ENCODE results near the gene RHOV.

RHOV gene, protein sequence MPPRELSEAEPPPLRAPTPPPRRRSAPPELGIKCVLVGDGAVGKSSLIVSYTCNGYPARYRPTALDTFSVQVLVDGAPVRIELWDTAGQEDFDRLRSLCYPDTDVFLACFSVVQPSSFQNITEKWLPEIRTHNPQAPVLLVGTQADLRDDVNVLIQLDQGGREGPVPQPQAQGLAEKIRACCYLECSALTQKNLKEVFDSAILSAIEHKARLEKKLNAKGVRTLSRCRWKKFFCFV

DNA sequence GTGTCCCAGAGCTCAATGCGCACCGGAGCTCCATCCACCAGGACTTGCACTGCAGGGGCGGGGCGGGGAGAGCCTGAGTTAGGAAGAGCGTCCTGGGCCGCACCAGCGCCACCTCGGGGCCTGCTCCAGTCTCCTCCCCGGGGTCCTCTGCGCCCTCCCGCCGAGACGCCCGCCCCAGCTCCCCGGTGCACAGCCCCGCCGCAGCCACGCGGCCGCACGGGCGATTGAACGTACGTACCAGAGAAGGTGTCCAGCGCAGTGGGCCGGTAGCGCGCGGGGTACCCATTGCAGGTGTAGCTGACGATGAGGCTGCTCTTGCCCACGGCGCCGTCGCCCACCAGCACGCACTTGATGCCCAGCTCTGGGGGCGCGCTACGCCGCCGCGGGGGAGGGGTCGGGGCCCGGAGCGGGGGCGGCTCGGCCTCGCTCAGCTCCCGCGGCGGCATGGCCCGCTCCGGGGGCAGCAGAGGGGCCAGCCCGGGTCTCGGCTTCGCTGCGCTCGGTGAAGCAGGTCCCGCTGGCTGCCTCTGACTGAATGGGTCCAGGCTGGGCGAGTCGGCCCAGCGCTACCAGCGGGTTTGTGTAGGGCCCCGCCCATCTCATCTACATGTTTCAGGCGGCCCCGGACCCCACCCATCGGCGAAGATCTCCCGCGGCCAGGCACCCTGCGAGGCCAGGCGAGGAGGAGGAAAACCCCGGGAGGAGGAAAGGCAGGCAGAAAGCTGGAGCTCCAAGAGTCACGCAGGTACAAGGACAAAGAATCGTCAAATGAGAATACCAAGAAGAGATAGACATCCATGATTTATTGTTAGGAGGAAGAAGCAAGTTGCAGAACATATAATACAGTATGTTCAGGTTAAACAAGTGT lies at the start of gene RHOV:
TSS of gene RHOV (minus strand) at position 541 of the 868 bp plus-strand sequence. CDS start at position 446, 95 bp downstream.
- DNase-seq: peak in 1 of 2 donors; percentile 30

DNA sequence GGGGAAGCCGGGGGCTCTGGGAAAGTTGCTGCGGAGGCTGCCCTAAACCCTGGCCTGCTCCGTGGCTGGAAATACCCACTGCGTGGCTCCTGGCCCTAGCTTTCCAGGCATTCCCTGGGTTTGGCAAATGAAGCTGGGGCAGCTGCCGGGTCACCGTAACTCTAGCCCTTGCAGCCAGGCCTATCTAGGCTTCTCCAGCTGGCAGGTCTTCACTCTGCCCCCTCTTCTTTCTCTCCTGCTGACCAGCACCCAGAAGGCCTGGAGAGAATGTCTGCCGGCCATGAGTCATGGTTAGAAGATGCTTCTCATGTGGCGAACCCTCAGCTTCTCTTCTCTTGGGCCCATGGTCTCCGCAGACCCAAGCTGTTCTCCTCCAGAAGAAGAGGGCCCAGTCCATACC lies 49.5 kb upstream of the RHOV start:
- DNase-seq: no peak

DNA sequence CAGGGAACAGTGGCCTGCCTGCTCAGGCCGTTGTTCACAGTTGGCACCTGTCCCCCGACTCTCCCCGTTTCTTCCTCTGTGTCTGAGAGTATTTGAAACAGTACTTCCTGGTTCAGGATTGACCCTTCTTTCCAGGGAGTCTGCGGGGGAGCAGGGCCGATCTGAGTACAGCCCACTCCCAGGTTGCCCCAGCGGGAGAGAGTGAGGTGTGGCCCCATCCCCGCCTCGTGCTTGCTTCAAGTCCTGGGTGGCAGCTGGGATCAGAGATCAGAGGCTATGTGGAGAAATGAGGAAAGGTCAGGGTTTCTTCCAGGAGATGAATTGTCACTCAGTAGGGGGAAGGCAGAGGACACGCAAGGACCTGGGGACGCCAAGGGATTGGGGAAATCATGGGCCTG lies 48.6 kb upstream of the RHOV start:
- DNase-seq: no peak

DNA sequence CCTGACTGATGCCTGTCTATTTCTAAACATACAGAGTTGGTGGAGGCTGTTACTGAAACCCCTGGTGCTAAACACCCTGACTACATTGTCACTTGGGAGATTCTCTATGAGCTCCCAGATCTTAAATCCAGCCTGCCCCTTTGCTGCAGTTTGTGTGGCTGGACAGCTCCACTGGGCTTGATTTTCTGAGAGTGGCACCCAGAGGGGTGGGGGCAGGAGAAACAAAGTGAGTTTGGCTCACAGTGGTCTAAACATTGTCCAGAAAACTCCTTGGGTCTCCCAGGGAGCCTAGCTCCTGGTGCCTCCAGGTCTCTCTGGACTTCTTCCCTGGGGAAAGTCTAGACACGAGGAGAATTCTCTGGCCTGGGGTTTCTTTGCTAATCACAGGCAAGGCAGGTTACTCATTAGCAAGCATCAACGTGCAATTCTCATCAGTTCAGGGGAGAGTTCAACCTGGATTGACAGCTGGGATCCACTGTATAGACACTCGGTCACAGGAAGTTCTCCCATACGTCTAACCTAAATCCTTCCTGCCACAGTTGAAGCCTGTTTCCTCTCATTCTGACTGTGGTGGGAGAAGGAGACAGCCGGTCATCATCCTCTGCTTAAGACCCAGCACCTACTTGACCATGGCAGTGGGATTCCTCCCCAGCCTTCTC lies 48.0 kb upstream of the RHOV start:
- DNase-seq: no peak

DNA sequence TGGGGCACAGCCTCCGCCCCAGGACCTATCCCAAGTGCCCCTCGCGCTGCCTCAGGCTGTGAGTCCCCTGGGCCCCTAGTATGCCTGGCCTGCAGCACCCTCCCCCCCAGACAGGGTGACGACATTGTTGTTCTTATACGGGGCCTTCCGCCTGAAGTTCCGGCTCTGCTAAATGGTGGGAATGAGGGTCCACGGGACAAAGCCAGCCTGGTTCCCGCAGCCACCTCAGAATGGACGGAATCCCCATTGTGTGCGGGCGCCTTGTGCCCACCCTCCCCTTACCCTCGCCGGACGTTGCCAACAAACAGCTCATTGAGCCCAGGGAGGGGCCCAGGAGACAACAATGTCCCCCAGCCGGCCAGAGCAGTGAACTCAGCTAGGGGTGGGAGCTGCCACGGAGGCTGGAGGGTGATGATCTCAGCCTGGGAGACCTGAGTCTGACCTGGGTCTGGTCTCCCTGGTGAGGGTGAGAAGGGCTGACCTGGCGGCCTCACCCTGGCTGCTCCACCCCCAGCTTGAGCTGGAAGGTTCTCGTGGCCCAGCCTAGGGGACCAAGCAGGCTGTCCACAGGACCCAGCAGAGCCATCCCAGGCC lies 44.9 kb upstream of the RHOV start:
- DNase-seq: no peak

DNA sequence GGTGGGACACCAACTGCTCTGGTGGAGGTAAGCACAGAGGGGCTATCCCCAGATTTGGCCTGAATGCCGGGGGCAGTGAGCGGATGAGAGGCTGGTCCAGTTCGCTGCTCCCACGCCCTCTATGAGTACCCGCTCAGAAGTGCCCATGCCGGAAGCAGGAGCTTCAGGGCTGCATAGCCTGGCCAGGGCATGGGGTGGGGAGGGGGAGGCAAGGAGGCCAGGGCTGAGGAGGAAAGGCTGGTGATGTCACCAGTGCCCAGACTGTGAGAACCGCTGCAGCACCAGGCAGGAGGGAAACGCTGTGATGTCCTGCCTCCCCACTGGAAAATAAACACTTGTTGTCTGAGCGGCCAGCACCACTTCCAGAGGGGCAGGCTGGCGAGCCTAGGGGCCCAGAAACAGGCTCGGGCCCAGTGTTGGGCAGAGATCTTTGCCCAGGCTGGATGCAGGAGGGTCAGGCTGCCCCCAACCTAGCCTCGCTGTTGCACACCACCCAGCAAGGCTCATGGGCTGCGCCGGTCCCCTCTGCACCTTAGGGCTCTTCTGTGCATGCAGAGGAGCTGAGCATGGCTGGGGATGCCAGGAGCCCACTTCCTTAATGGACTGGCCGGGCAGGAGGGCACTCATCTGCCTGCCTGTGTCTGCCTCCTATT lies 44.2 kb upstream of the RHOV start:
- DNase-seq: no peak

DNA sequence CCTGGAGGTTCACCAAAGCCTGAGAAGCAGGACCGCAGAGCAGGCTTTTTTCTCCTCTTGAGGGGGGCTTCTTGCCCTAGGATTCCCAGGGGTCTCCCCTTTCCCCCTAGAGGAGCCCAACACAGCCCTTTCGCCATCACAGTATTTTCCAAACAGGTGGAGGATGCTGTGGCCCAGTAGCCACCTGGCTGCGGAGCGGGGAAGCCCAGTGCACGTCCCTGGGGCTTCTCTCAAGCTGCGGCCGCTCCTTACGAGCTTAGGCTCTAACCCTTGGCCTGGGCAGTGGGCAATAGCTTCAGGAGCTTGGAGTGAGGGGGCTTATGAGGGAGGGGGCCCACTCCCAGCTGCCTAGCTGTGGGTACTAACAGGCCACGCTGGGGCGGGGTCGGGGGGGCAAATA lies 43.6 kb upstream of the RHOV start:
- no peak for DNase-seq

DNA sequence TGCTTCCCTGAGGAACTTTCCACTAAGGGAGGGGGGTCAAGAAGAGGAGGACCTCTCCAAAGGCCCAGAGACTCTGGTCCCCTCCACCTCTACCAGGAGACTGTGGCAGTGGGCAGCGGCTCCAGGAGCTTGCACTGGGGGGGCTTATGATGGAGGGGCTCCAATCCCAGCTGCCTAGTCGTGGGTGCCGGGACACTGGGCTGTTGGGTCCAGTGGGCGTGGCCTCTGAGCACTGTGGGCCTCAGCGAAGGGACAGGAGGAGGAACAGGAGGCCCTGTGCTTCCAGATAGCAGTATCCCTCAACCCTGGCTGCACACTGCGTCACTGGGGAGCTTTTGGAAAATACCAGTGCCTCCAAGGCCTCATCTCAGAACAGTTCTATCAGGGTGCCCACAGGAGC lies 41.6 kb upstream of the RHOV start:
- DNase-seq: no peak

DNA sequence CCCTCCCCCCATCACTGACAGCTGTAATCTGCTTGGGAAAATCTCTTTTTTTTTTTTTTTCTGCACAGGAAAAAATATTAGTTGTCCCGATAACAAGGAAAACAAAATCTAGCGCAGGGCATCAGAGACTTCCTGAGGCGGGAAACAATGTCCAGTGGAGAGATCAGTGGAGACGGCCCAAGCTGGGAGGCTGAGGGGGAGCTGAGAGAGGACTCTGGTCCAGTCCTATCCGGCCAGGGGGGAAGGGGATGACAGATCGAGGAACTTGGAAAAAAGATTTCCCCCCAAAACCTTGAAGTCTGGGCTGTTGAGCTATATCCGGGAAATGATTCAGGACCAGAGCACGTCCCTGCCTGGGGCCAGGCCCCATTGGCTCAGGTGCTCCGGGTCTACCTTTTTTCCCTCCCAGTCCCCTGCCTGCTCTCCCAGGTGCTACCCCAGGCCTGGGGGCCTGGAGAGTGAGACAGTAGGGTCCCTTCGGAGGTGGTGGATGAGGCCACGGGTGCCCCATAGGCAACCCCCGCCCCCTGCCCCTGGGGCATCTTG lies 41.2 kb upstream of the RHOV start:
- no peak for DNase-seq

DNA sequence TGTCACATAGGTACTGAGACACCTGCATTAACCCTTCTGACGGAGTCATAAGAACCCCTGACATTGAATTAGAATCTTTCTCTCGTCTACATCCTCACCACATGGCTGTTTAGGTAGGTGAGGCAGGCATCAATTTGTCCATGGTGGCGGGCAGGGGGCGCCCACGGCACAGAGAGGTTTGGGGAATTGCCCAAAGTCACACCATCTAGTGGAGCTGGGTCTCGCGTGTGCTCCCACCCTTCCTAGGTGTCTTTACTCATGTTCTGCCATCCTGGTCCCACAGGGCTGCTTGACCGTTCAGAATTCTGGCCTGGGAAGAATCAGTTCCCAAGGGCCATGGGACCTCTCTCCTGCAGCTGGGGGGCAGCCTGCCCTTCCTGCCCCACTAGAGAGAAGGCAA lies 40.5 kb upstream of the RHOV start:
- no peak for DNase-seq

DNA sequence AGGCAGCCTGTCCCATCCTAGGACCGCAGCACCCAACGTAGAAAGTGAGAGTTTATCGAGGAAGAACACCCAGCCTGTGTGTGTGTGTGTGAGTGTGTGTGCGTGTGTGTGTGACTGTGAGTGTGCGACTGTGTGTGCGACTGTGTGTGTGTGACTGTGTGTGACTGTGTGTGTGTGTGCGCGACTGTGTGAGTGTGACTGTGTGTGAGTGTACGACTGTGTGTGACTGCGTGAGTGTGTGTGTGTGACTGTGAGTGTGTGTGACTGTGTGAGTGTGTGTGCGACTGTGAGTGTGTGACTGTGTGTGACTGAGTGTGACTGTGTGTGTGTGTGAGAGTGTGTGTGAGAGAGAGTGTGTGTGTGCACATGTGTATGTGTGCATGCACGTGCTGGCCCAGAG lies 40.0 kb upstream of the RHOV start:
- no peak for DNase-seq

DNA sequence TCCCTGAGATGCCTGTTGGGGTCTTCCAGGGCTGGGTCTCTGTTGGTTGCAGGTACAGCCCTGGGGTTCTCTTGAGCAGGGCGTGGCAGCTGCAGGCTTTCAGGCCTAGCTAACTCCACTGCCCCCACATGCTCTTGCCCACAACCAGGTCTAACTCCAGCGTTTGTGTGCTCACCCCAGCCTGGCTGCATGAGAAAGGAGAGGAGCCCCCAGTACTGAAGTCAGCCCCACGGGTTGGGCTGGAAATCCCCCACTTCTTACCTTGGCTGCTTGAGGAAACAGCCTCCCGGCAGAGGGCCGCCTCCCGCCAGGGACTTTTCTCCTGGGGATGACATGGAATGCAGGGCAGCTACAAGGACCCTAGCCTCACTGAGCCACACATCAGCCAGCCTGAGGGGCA lies 38.4 kb upstream of the RHOV start:
- DNase-seq: no peak

DNA sequence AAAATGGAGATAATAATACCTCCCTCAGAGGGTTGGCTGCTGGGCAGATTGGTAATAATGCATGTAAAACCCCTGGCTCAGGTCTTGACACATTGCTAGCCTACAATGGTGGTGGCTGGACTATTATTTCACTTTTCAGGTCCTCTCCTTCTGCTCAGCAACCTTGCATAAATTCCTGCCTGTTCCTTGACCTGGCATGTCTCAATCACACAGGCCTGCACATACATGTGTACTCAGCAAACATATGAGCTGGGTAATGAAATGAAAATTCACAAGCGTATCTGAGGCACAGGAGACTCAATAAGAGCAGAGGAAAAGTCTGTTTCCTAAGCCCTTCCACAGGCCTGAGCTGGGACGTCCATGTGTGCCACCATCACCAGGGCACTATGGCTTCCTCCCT lies 37.7 kb upstream of the RHOV start:
- DNase-seq: no peak

DNA sequence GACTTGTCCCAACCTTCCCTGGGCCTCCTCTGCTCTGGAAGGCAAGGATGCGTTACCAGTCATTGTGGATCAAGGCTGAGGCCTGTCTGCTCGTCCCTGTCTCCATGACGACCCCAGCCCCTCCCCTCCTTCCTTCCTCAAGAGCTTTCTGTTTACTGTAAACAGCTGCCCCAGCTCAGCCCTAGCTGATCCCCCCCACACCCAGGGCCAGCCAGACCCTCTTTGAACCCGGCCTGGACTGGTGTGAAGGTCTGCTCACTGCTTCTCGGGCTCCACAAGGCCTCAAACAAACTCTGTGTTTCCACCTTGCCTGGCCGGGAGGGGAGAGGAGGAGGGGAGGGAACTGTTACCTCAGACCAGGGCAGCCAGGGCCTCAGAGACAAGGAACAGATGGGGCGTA lies 37.1 kb upstream of the RHOV start:
- DNase-seq: no peak

DNA sequence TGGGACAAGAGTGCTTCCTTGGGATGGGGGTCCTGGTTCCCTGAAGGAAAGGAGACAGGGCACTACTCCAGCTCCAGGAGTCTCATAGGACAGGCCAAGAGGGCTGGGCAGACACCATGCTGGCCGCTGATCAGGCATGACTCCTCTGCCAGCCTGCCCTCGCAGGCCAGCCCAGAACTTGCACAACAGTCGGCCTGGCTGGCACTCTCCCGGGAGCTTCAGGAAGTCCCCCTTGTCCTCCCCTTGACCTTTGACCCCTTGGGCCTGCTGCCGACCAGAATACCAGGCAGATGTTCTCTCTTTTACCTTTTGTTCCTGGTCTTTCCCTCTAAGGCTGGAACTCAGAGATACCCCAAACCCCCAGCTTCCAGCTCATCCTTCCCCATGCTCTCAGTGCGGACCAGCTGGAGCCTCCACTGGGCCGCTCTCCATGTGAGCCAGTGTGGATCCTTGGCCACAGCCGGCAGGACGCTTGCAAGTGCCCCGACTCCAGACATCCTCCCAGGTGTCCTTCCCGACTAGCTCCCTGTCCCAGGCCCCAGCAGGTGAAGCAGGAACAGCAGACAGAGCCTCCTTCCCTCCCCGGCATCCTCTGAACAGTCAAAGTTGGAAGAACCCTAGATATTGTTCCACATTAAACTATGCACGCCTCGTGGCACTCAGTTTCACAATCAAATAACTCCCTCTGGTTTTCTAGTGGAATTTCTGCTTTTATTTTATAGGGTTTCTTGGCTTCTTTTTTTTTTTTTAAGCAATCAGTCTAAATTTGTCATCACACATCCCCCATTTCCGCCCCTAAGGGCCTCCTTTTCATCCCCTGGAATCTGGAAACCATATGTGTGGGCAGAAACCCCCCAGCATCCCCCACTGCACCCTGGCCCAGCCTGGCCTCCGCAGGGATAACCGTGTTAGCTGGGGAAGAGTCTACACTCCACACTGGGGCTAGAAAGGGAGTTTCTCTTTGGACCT lies 35.9 kb upstream of the RHOV start:
- no peak for DNase-seq

DNA sequence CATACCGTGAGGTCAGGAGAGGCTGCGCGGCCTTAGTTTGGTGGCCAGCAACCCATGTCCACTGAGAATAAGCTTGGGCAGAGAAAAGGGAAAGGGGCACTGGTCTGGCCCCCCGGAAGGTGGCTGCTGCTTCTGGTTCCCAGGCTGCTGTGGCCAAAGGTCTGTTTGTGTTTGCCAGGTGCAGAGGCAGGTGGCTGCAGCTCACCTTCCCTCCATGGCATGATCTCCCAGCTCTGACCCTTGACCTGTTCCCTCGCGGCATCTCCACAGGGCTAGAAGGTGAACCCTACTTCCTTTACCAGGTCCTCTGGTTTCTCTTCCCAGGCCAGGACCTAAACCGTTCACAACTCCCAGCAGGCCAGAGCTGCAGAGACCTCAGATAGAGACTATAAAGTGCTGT lies 34.1 kb upstream of the RHOV start:
- DNase-seq: no peak

DNA sequence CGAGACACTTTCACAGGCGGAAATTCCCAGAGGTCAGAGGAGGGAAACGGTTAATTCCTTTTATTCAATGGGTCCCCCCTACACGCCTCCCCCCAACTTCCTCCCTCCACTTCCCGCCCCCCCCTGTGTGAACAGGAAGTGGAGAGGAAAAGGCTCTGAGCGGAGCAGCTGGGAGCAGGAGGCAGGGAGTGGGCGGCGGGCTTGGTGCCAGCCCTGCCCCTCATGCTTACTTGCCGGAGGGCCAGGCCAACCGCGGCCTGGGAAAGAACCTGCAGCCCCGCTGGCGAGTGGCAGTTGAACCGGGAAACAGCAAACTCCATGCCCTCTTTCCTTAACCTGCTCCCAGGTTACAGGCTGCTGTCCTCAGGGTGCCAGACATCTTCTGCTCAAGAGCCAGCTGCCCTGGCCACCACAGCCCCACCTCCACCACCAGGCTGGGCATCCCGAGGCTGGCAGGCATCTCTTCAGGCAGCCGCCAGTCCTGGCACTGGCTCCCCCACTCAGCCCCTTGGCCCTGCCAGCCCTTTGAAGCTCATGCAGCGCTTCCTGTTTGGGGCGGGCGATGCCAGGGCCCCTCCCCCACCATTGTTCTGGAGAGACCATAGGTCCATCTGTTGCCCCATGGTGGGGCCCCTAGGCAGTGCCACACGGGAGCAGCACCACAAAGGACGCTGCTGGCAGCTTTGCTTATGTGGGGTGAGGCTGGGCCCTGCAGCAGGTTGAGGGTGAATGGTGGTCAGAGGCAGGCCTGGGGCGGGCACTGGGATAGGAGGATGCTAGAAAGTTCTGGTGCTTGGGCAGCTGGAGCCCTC lies 33.2 kb upstream of the RHOV start:
- DNase-seq: no peak

DNA sequence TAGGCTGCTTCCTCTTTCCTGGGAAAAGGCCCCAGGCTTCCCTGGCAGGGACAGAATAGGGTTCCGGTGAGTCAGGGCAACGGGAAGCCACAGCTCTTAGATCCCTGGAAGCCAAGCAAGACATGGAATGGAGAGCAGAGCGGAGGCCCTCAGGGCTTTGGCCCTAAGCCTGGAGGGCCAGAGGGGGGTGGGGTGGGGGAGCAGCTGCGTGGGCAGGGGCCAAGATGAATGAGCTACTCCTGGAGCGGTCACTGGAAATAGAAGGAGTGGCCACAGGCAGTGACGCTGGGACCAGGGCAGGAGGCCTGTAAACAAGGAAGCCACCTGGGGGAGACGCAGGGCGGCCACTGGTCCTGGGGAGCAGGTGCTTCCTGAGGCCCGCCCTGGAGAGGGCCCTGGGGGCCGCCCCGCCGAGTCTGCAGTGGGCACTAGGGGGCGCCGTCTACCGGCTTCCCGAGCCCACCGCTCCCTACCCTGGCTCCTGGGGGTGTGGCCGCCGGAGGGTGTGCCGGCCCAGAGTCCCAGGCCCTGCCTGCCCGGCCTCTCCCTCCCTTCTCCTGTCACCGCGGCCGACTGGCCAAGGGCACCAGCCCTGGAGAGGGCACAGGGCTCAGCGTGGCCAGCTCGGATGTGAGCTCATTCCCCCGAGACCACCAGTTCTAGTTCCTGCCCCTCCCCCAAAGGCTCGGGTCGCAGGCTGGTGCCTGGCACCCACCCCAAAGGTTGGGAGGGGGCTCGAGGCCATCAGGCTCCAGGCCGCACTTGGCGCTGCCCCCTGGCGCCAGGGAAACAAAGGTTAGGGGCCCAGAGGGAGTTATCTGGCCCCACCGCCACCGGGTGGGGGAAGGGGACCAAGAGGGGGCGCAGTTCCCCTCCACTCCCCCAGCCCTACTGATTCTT lies 32.3 kb upstream of the RHOV start:
- DNase-seq: peak; percentile 33 to 53

DNA sequence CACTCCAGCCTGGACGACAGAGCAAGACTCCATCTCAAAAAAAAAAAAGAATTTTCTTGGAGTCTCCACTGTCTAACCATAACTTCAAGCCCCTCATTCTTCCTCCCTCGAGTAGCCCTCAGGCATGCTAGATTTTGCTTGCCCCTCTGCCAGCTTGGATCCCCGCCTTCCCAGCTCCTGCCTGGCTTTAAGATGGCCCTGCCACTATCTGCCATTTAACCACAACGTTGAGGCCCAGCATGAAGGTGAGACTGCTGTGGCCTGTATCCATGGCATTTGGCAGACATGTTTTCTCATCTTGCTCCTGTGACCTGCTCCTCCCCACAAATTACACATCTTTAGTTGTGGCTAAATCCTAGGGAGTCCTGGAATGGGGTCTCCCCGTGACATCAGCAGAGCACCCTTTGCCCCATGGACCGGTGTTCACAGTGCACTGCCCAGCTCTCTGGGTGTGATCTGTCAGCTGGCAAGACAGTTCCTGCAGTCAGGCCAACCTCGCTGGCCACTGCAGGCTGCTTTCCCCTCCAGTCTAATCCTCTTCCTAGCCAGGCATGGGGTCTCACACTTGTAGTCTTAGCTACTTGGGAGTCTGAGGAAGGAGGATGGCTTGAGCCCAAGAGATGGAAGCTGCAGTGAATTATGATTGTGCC lies 30.6 kb upstream of the RHOV start:
- no peak for DNase-seq

Data from bone marrow (tissue), 2 donors.